GM21360 (cell line): ENCODE data around the gene ZNF408.
"Not testable (repeated sequence)": the region's sequence is repeated elsewhere in the genome, so short reads cannot be mapped to it uniquely, and the experiment has no call there.

Experiments
- ATAC-seq: cut with Tn5 transposase; IDR thresholded peaks from one replicate; pipeline ENCODE4 v1.9.1; 2021; ENCODE audit warnings: mild to moderate bottlenecking, moderate library complexity; ENCODE audit not compliant: unreplicated experiment

The ZNF408 gene

DNA sequence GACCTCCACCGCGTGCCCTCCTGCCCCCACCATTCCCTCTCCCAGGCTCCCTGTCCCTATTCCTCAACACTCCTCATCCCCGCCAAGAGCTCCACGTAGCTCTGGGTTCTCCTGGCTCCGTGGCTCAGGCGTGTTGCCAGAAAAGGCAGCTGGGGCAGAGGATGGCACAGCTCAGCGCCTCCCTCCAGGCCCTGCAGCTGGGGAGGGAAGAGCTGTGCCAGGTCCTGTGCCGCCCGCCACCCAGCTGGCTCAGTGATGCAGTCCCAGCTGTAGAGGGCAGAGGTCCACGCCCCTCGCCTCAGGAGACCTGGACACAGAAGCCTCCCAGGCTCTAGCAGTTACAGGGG lies 4.6 kb upstream of the ZNF408 start:
- no peak for ATAC-seq

DNA sequence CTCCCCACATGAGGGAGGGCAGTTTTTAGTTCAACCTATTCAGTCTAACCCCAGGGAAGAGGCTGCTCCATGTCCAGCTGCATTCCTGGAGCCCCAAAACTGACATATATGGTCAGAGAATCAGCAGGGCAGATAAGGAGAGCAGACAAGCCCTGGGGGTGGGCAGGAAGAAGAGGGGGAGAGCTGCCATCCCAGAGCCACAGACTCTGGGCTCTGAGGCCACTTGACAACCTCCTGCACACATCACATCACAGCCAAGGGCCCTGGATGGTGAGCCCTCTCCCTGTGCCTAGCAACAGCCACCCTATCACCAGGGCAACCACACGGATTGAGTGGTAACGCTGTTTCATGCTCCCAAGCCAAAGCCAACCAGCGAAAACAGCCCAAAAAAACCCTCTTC lies 3.5 kb upstream of the ZNF408 start:
- no peak for ATAC-seq

GRCh38 chr11:46697723-46698122 lies 3.1 kb upstream of the ZNF408 start:
- no peak for ATAC-seq

GRCh38 chr11:46698597-46698996 lies 2.2 kb upstream of the ZNF408 start:
- ATAC-seq = no peak

DNA sequence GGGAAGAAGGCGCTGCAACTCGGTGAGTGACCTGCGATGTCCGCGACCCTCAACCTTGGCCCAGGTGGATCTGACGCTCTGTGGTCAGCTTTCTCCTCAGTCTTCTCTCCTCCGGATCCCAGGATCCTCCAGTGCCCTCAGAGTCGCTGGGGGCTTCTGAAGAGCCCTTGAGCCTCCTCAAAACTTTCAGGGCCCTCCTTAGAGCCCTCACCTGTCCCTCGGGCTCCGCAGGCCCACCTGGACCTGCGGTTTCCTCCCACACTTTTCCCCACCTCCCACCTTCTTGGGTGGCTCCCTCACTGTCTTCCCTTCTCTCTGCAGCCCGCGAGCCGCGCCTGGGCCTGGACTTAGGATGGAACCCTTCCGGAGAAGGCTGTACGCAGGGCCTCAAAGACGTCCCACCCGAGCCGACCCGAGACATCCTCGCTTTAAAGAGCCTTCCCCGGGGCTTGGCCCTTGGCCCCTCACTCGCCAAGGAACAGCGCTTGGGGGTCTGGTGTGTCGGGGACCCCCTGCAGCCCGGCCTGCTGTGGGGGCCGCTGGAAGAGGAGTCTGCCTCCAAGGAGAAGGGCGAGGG lies 335 bp downstream of the ZNF408 start:
- no peak for ATAC-seq

DNA sequence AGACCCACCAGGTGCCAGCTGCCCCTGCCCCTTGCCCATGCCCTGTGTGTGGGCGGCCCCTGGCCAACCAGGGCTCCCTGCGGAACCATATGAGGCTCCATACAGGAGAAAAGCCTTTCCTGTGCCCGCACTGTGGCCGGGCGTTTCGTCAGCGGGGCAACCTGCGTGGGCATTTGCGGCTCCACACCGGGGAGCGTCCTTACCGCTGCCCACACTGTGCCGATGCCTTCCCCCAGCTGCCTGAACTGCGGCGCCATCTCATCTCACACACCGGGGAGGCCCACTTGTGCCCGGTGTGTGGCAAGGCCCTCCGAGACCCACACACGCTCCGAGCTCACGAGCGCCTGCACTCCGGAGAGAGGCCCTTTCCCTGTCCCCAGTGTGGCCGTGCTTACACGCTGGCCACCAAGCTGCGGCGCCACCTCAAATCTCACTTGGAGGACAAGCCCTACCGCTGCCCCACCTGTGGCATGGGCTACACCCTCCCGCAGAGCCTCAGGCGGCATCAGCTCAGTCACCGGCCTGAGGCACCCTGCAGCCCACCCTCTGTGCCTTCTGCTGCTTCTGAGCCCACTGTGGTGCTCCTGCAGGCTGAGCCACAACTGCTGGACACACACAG lies 4.3 kb downstream of the ZNF408 start:
- ATAC-seq = no peak

DNA sequence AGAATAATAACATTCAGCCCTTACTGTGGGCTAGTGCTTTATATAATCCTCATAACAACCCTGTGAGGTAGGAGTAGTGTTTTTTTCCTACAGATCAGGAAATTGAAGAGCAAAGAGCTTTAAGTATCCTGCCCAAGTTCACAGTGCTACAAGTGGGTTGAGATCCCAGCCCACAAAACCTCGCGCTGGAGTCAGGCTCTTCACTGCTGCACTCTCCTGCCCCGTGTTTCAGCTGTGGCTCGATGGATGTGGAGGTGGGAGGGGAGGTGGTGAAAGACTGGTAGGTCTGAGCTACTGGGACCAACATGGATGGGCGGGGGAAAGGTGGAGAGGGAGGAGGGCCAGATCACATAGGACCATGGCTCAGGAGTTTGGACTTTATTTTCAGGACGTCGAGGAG lies 6.1 kb downstream of the ZNF408 start:
- ATAC-seq = no peak

DNA sequence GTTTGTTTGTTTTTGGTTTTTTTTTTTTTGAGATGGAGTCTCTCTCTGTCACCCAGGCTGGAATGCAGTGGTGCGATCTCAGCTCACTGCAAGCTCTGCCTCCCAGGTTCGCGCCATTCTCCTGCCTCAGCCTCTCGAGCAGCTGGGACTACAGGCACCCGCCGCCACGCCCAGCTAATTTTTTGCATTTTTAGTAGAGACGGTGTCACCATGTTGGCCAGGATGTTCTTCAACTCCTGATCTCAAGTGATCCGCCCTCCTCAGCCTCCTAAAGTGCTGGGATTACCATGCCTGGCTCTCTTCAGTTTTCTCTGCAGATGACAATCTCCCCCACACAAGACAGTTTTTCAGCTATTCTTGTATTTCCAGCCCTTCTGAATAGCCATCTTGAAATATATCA lies 8.5 kb downstream of the ZNF408 start:
- ATAC-seq = not testable (repeated sequence)

DNA sequence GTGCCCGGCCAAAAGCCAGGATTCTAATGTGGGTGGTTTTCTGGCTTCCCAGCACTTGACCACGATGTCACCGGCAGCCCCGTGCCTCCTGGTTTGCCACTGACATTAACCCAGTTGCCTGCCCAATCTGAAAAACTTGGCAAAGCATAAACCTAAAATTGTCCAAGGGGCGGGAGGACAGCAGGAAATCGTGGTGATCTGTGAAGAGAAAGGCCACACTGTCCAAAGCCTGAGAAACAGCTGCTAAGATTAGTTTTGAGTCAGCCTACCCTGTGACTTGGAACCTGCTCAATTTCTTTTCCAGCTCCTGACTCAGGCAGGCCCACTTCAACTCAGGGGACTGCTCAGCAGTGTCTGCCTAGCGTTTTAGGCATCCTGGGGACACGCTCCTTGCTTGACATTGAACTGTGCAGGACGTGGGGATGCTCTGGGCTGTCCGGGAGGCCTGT lies 10.0 kb downstream of the ZNF408 start:
- ATAC-seq = no peak

DNA sequence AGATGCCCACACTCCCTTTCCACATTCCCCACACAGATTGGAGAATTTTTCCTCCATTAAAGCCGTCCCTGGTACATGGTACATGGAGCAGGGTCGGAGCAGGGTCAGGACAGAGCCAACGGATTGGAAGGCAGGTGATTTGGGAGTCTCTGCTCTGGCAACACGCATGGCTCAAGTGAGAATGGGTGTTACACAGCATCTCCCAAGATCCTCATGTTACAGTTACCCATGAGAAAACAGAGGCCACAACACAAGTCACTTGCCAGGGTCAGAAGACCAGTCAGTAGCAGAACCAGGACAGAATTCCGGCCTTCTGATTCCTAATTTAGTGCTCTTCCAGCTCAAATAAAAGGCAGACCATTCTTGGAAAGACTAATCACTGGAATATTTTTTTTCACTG lies 10.5 kb downstream of the ZNF408 start:
- no peak for ATAC-seq

GRCh38 chr11:46712874-46713576 lies 12.2 kb downstream of the ZNF408 start:
- no peak for ATAC-seq

DNA sequence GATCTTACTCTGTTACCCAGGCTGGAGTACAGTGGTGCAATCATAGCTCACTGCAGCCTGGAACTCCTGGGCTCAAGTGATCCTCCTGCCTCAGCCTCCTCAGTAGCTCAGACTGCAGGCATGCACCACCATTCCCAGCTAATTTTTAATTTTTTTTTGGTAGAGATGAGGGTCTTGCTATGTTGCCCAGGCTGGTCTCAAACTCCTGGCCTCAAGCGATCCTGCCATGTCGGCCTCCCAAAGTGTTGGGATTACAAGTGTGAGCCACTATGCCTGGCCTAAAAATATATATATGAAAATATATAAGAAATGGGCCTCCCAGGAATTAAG lies 17.0 kb downstream of the ZNF408 start:
- not testable (repeated sequence) for ATAC-seq

GRCh38 chr11:46718155-46719019 lies 17.6 kb downstream of the ZNF408 start:
- no peak for ATAC-seq

- ATAC-seq = no peak
Observed at GRCh38 chr11:46719048-46719542, 18.3 kb downstream of the ZNF408 start, which contains the start of gene F2. Gene F2 (plus strand): TSS chr11:46719213. CDS start chr11:46719236, 23 bp downstream.

DNA sequence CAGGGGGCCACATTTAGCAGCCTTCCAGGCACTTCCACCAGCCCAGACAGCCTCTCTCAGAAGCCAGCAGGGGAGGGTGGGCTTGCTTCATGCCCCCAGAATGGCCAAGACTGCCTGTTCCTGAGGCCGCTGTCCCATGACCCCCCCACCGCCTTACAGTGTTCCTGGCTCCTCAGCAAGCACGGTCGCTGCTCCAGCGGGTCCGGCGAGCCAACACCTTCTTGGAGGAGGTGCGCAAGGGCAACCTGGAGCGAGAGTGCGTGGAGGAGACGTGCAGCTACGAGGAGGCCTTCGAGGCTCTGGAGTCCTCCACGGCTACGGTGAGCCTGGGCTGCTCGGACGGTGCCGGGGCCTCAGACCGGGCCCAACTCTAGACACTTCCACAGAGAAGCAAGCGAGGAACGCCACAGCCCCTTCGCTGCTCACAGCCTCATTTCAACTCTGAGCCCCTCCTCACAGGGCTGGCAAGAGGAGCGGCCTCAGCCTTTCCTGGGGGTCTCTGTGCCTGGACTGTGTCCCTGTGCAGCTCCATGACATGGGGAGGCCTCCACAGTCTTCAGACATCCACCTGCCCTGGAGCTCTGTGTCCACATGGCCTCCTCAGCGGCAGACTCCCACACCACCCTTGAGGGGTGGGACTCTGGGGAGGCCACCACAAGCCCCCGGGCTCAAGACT lies 18.9 kb downstream of the ZNF408 start:
- no peak for ATAC-seq

GRCh38 chr11:46721286-46721685 lies 20.5 kb downstream of the ZNF408 start:
- no peak for ATAC-seq

- ATAC-seq = no peak
Observed at GRCh38 chr11:46722566-46723358, 21.9 kb downstream of the ZNF408 start.

GRCh38 chr11:46723359-46723680 lies 22.5 kb downstream of the ZNF408 start:
- ATAC-seq = no peak

GRCh38 chr11:46724088-46724487 lies 23.3 kb downstream of the ZNF408 start:
- ATAC-seq = no peak
